ENCODE measurements around the gene RTP3. TPM values are rescaled to one million over a fixed set of nuclear protein-coding genes. Genes with fewer than 3 reads are reported as not detected.

RTP3 gene
- total and polyA plus RNA-seq, 2 of the 4 experiments (the other 2 are of a cell fraction): 0.18 to 0.26 TPM

GRCh38 chr3:46524008-46524407, 26.2 kb downstream of the RTP3 start:
- ChIA-PET POLR2A (ENCODE audit: unreplicated experiment) (no interaction called here), CTCF (no interaction called here)
- H3K9me1 ChIP-seq (ENCODE audit: insufficient read depth, low read length): no peaks in the 10 kb centered on the region

More at GRCh38 chr3:46524008-46524407, 26.2 kb downstream of the RTP3 start:
- H4K20me1 ChIP-seq (ENCODE audit: insufficient read depth, low read length): no peaks in the 10 kb centered on the region
- no peak overlapping the region for H4K5ac ChIP-seq (ENCODE audit: low read depth, low read length)
- no peaks in the 10 kb centered on the region for H3K9me3 ChIP-seq (ENCODE audit: control insufficient read depth, insufficient read depth, low read length)
- peaks cover 9% of the 10 kb centered on the region; the same call in 1 of the 2 replicates for H3K36me3 ChIP-seq (ENCODE audit: control insufficient read depth, insufficient read depth, low read length)
- no peaks in the 10 kb centered on the region for H3K79me1 ChIP-seq (ENCODE audit: low read depth in 1 of 2, low read length in 2 of 2)
- H2BK5ac ChIP-seq (ENCODE audit: low read depth, low read length, poor library complexity, severe bottlenecking): no peak overlapping the region
- H3K18ac ChIP-seq (ENCODE audit: low read depth, low read length): no peak overlapping the region
- H4K8ac ChIP-seq (ENCODE audit: low read depth in 2 of 2, low read length in 2 of 2): no peak overlapping the region
- H4K91ac ChIP-seq (ENCODE audit: insufficient read depth, low read depth, low read length): no peak overlapping the region
- no peak for DNase-seq
- in situ Hi-C loops (cut with MboI; ENCODE audit: low sequenced_read_pairs) (no loop called here), dilution Hi-C loops (cut with HindIII; ENCODE audit: low sequenced_read_pairs, unreplicated experiment) (no loop called here), intact Hi-C loops (cut with micrococcal nuclease) (no loop called here)
- 40% methylated on average over 1 of the region's 3 CpGs; no CpG with 5 or more reads in 1 of the 2 experiments for WGBS, 2 experiments (ENCODE audit: extremely low coverage in 2 of 2, insufficient read length in 1 of 2)
- no peak overlapping the region for H2BK15ac ChIP-seq (ENCODE audit: low read depth, low read length)
- no peak overlapping the region for H2BK20ac ChIP-seq (ENCODE audit: low read depth, low read length)
- H3K23ac ChIP-seq (ENCODE audit: low read depth, low read length): no peak overlapping the region
- no peak for ATAC-seq (ENCODE audit: low read depth)
- no peak overlapping the region for H3K4me3 ChIP-seq (ENCODE audit: insufficient read depth, low read depth, low read length)
- no TSS peak for BruUV-seq (replicated peaks)
- H2AK9ac ChIP-seq (replicated peaks; ENCODE audit: low read depth, low read length, poor library complexity): no peak overlapping the region
- H2AK5ac ChIP-seq (ENCODE audit: low read depth, low read length): no peak overlapping the region
- no peak overlapping the region for H3K56ac ChIP-seq (ENCODE audit: extremely low read depth, insufficient read depth, low read length)
- TF ChIP-seq, protein P1, sequence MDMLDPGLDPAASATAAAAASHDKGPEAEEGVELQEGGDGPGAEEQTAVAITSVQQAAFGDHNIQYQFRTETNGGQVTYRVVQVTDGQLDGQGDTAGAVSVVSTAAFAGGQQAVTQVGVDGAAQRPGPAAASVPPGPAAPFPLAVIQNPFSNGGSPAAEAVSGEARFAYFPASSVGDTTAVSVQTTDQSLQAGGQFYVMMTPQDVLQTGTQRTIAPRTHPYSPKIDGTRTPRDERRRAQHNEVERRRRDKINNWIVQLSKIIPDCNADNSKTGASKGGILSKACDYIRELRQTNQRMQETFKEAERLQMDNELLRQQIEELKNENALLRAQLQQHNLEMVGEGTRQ (IDR thresholded peaks at IDR 0.05; ENCODE audit: low read depth, low read length): no peak
- no peak for TF ChIP-seq RFX5 (IDR thresholded peaks at IDR 0.05; ENCODE audit: low read depth, low read length)
- TF ChIP-seq MXI1 (IDR thresholded peaks at IDR 0.05; ENCODE audit: borderline replicate concordance, low read depth, low read length): no peak
- TF ChIP-seq ELK1 (IDR thresholded peaks at IDR 0.05; ENCODE audit: borderline replicate concordance, low read depth, low read length): no peak
- no peak for TF ChIP-seq CHD1 (IDR thresholded peaks at IDR 0.05; ENCODE audit: low read depth, low read length)
- TF ChIP-seq, protein P2, sequence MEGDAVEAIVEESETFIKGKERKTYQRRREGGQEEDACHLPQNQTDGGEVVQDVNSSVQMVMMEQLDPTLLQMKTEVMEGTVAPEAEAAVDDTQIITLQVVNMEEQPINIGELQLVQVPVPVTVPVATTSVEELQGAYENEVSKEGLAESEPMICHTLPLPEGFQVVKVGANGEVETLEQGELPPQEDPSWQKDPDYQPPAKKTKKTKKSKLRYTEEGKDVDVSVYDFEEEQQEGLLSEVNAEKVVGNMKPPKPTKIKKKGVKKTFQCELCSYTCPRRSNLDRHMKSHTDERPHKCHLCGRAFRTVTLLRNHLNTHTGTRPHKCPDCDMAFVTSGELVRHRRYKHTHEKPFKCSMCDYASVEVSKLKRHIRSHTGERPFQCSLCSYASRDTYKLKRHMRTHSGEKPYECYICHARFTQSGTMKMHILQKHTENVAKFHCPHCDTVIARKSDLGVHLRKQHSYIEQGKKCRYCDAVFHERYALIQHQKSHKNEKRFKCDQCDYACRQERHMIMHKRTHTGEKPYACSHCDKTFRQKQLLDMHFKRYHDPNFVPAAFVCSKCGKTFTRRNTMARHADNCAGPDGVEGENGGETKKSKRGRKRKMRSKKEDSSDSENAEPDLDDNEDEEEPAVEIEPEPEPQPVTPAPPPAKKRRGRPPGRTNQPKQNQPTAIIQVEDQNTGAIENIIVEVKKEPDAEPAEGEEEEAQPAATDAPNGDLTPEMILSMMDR (conservative IDR thresholded peaks at IDR 0.05; ENCODE audit: low read depth, low read length): no peak
- no peak for TF ChIP-seq FOS (IDR thresholded peaks at IDR 0.05; ENCODE audit: low read depth, low read length)
- TF ChIP-seq CEBPB (IDR thresholded peaks at IDR 0.05; ENCODE audit: low read depth, low read length): no peak
- no peak for TF ChIP-seq SMC3 (IDR thresholded peaks at IDR 0.05; ENCODE audit: low read depth, low read length)
- no peak for TF ChIP-seq BHLHE40 (IDR thresholded peaks at IDR 0.05; ENCODE audit: low read depth, low read length)
- TF ChIP-seq POLR2A (IDR thresholded peaks at IDR 0.05; ENCODE audit: low read depth, low read length): no peak
- TF ChIP-seq MAZ (IDR thresholded peaks at IDR 0.05; ENCODE audit: borderline replicate concordance, low read depth, low read length): no peak
- TF ChIP-seq RCOR1 (IDR thresholded peaks at IDR 0.05; ENCODE audit: insufficient replicate concordance, low read length): no peak
- TF ChIP-seq RAD21 (IDR thresholded peaks at IDR 0.05; ENCODE audit: low read length): no peak
- TF ChIP-seq NFE2L2 (IDR thresholded peaks at IDR 0.05; ENCODE audit: low read depth, low read length): no peak
- TF ChIP-seq MAFK (IDR thresholded peaks at IDR 0.05; ENCODE audit: low read depth, low read length): no peak
- no peak overlapping the region for H3K4ac ChIP-seq (ENCODE audit: low read depth, low read length)
- H3K4me1 ChIP-seq (ENCODE audit: control insufficient read depth, insufficient read depth, low read length): no peaks in the 10 kb centered on the region
- no peak overlapping the region for H2AFZ ChIP-seq (replicated peaks; ENCODE audit: low read length, poor library complexity)
- no peak overlapping the region for H3K14ac ChIP-seq (replicated peaks; ENCODE audit: low read depth, low read length)
- no peak overlapping the region for H3K27ac ChIP-seq (ENCODE audit: insufficient read depth, low read length)
- no peak overlapping the region for H3K9ac ChIP-seq (ENCODE audit: low read depth, low read length)
- H2BK120ac ChIP-seq (ENCODE audit: low read depth, low read length): no peak overlapping the region
- H3K4me2 ChIP-seq (ENCODE audit: low read depth, low read length): no peak overlapping the region
- H3K27me3 ChIP-seq (ENCODE audit: control insufficient read depth, insufficient read depth, low read length): no peaks in the 10 kb centered on the region

All from IMR-90 (cell line).